ENCODE data around the gene OR11L1. TPM values are rescaled to one million over a fixed set of nuclear protein-coding genes. Genes with fewer than 3 reads are reported as not detected.

OR11L1 gene
- total RNA-seq, 2 experiments from 2014 or later, result not detected

- ATAC-seq (ENCODE audit: poor library complexity) (no peak), DNase-seq (no peak)
- Mint-ChIP-seq H3K27ac (no peak overlapping the region), H3K27me3 (no peaks in the 10 kb centered on the region), H3K36me3 (ENCODE audit: low read depth) (no peaks in the 10 kb centered on the region), H3K9me3 (no peaks in the 10 kb centered on the region), H3K4me1 (ENCODE audit: low read depth) (no peaks in the 10 kb centered on the region), H3K4me3 (no peak overlapping the region)
- Histone ChIP-seq H3K27ac (ENCODE audit: low read depth in 1 of 2, low read length in 2 of 2) (no peak overlapping the region), H3K36me3 (ENCODE audit: insufficient read depth, low read length) (no peaks in the 10 kb centered on the region), H3K27me3 (ENCODE audit: control insufficient read depth in 1 of 2, insufficient read depth in 2 of 2, low read length in 2 of 2) (no peaks in the 10 kb centered on the region), H3K4me1 (ENCODE audit: insufficient read depth, low read length) (no peaks in the 10 kb centered on the region), H3K4me3 (ENCODE audit: low read length) (no peak overlapping the region), H3K9me3 (ENCODE audit: control insufficient read depth in 1 of 2, insufficient read depth in 1 of 2, low read length in 2 of 2) (peaks cover 0 to 5% of the 10 kb centered on the region in 2 experiments)
- TF ChIP-seq CTCF (IDR thresholded peaks at IDR 0.05), result no peak
- ChIA-PET POLR2A (no interaction called here), CTCF (no interaction called here)
- intact Hi-C loops (cut with DNase I, micrococcal nuclease), result loop anchor here in 1 of 2 experiments (2.0 kb wide), 1 partner anchor 30 kb away; no protein-coding TSS in a partner anchor
Measured at GRCh38 chr1:247840818-247841217, 878 bp downstream of the OR11L1 start.

GRCh38 chr1:247833601-247834000, 8.1 kb downstream of the OR11L1 start:
- Mint-ChIP-seq H3K4me3 (no peak overlapping the region), H3K9me3 (no peaks in the 10 kb centered on the region), H3K36me3 (ENCODE audit: low read depth) (no peaks in the 10 kb centered on the region), H3K4me1 (ENCODE audit: low read depth) (no peaks in the 10 kb centered on the region), H3K27ac (no peak overlapping the region), H3K27me3 (peaks cover 8% of the 10 kb centered on the region)
- intact Hi-C loops (cut with DNase I, micrococcal nuclease), result no loop called here
- DNase-seq, result no peak
- Histone ChIP-seq H3K4me3 (ENCODE audit: low read length) (no peak overlapping the region), H3K27ac (ENCODE audit: low read depth in 1 of 2, low read length in 2 of 2) (no peak overlapping the region), H3K4me1 (ENCODE audit: insufficient read depth, low read length) (no peaks in the 10 kb centered on the region), H3K36me3 (ENCODE audit: insufficient read depth, low read length) (no peaks in the 10 kb centered on the region), H3K27me3 (ENCODE audit: control insufficient read depth in 1 of 2, insufficient read depth in 2 of 2, low read length in 2 of 2) (no peaks in the 10 kb centered on the region), H3K9me3 (ENCODE audit: control insufficient read depth in 1 of 2, insufficient read depth in 1 of 2, low read length in 2 of 2) (no peaks in the 10 kb centered on the region)
- ATAC-seq (ENCODE audit: poor library complexity), result no peak
- CTCF ChIA-PET, result no interaction called here
- no peak for TF ChIP-seq CTCF (IDR thresholded peaks at IDR 0.05)
- POLR2A ChIA-PET, result no interaction called here

GRCh38 chr1:247829656-247830055, 12.0 kb downstream of the OR11L1 start:
- CTCF ChIA-PET, result no interaction called here

More at GRCh38 chr1:247829656-247830055, 12.0 kb downstream of the OR11L1 start:
- Mint-ChIP-seq H3K9me3 (no peaks in the 10 kb centered on the region), H3K27ac (no peak overlapping the region), H3K4me3 (no peak overlapping the region), H3K4me1 (ENCODE audit: low read depth) (no peaks in the 10 kb centered on the region), H3K27me3 (peaks cover 6% of the 10 kb centered on the region), H3K36me3 (ENCODE audit: low read depth) (no peaks in the 10 kb centered on the region)
- Histone ChIP-seq H3K36me3 (ENCODE audit: insufficient read depth, low read length) (no peaks in the 10 kb centered on the region), H3K4me3 (ENCODE audit: low read length) (no peak overlapping the region), H3K9me3 (ENCODE audit: control insufficient read depth in 1 of 2, insufficient read depth in 1 of 2, low read length in 2 of 2) (no peaks in the 10 kb centered on the region), H3K27me3 (ENCODE audit: control insufficient read depth in 1 of 2, insufficient read depth in 2 of 2, low read length in 2 of 2) (no peaks in the 10 kb centered on the region), H3K27ac (ENCODE audit: low read depth in 1 of 2, low read length in 2 of 2) (no peak overlapping the region), H3K4me1 (ENCODE audit: insufficient read depth, low read length) (no peaks in the 10 kb centered on the region)
- TF ChIP-seq CTCF (IDR thresholded peaks at IDR 0.05), result no peak
- ATAC-seq (ENCODE audit: poor library complexity), result no peak
- intact Hi-C loops (cut with DNase I, micrococcal nuclease), result no loop called here
- no peak for DNase-seq
- POLR2A ChIA-PET, result no interaction called here
